Erythroblast (primary cell): Measurements from ENCODE around the gene MRPL21.

Experiments
- GATA1 ChIP-seq: IDR thresholded peaks from 2 replicates; pipeline ENCODE4 v1.6.1; 2011; ENCODE audit warnings: low read depth, mild to moderate bottlenecking, control low read depth, low read length, moderate library complexity
- POLR2A ChIP-seq: IDR thresholded peaks from 2 replicates; pipeline ENCODE4 v1.6.1; 2011; ENCODE audit warnings: mild to moderate bottlenecking, low read length

GRCh38 chr11:68910965-68911364 is 7.3 kb upstream of the MRPL21 start:
- TF ChIP-seq POLR2A (no peak), GATA1 (no peak)
